Caco-2 (cell line): ENCODE results near the gene IDUA. TPM values are rescaled to one million over a fixed set of nuclear protein-coding genes. Genes with fewer than 3 reads are reported as not detected.

Source experiments
- BruUV-seq: library from RNA; stranded (reverse); fragments of 400-500 nt; replicated peaks from 2 replicates; lab custom pipeline; 2021; lab: Mats Ljungman, UMichigan
- CTCF ChIA-PET: fragments of 300-600 bp; sonication (Branson Sonifier 250); formaldehyde crosslinking; loops from one replicate; lab custom pipeline; 2022; ENCODE audit warnings: antibody characterized with exemption; lab: Charles Lee
- POLR2A ChIA-PET: fragments of 300-600 bp; sonication (Branson Sonifier 250); formaldehyde crosslinking; loops from one replicate; lab custom pipeline; 2022; ENCODE audit warnings: antibody characterized with exemption; lab: Charles Lee
- DNase-seq, 2 experiments: peaks; one replicate each; pipeline versions ENCODE4 v3.0.0 to v3.0.0-alpha.2; 2020 to 2022
- H3K27me3 ChIP-seq: replicated peaks from 2 replicates; pipeline ENCODE4 v1.6.0; 2011; ENCODE audit warnings: low read length; ENCODE audit not compliant: control insufficient read depth, insufficient read depth
- H3K36me3 ChIP-seq: 2 replicates; pipeline ENCODE4 v1.5.1; 2011; ENCODE audit warnings: low read length; ENCODE audit not compliant: control insufficient read depth, insufficient read depth
- H3K4me1 ChIP-seq: fragments of 250-450 bp; sonication (Bioruptor Pico); 2 replicates; pipeline ENCODE4 v1.5.1; 2020; ENCODE audit warnings: mild to moderate bottlenecking
- H3K4me3 ChIP-seq: 2 replicates; pipeline ENCODE4 v1.5.1; 2011; ENCODE audit warnings: low read depth, mild to moderate bottlenecking, control low read depth, low read length
- H3K9me3 ChIP-seq: fragments of 250-450 bp; sonication (Bioruptor Pico); 2 replicates; pipeline ENCODE4 v1.5.1; 2020; ENCODE audit warnings: mild to moderate bottlenecking, moderate library complexity
- H3K27ac Mint-ChIP-seq: one replicate; pipeline ENCODE4 v1.8.0; 2022; ENCODE audit warnings: mixed read lengths; ENCODE audit not compliant: unreplicated experiment
- H3K27me3 Mint-ChIP-seq: one replicate; pipeline ENCODE4 v1.8.0; 2022; ENCODE audit warnings: mixed read lengths; ENCODE audit not compliant: insufficient read depth, unreplicated experiment
- H3K36me3 Mint-ChIP-seq: one replicate; pipeline ENCODE4 v1.8.0; 2022; ENCODE audit warnings: mild to moderate bottlenecking, mixed read lengths; ENCODE audit not compliant: insufficient read depth, unreplicated experiment
- H3K4me1 Mint-ChIP-seq: one replicate; pipeline ENCODE4 v1.8.0; 2022; ENCODE audit warnings: low read depth, mixed read lengths; ENCODE audit not compliant: unreplicated experiment
- H3K4me3 Mint-ChIP-seq: one replicate; pipeline ENCODE4 v1.8.0; 2022; ENCODE audit warnings: mild to moderate bottlenecking, moderate library complexity, mixed read lengths; ENCODE audit not compliant: unreplicated experiment
- H3K9me3 Mint-ChIP-seq: one replicate; pipeline ENCODE4 v1.8.0; 2022; ENCODE audit warnings: mixed read lengths; ENCODE audit not compliant: unreplicated experiment
- intact Hi-C: fragments of 100-400 bp; cut with micrococcal nuclease; formaldehyde crosslinking; loops from one replicate; pipeline ENCODE4 v1.10.0; 2022; ENCODE audit not compliant: unreplicated experiment
- total RNA-seq: library from RNA; stranded (reverse); gene quantifications from 2 replicates; pipeline ENCODE4 v1.2.3, GENCODE V29; 2022
- TF ChIP-seq, protein P1 (sequence below), 2 experiments: fragments of 200-600 bp in 1 of 2; IDR thresholded peaks; 1 replicate in 1 of 2; 2 replicates in 1 of 2; pipeline versions ENCODE4 v1.5.1 to v1.8.0; 2011 to 2022; ENCODE audit warnings: antibody characterized with exemption in 1 of 2, control low read depth in 1 of 2, inconsistent platforms in 1 of 2, low read depth in 1 of 2, low read length in 1 of 2, mild to moderate bottlenecking in 1 of 2, moderate library complexity in 1 of 2; ENCODE audit not compliant: insufficient read depth in 1 of 2, severe bottlenecking in 1 of 2, unreplicated experiment in 1 of 2

The IDUA gene
- total RNA-seq, 1 experiment from 2014 or later: 26.9 TPM

DNA sequence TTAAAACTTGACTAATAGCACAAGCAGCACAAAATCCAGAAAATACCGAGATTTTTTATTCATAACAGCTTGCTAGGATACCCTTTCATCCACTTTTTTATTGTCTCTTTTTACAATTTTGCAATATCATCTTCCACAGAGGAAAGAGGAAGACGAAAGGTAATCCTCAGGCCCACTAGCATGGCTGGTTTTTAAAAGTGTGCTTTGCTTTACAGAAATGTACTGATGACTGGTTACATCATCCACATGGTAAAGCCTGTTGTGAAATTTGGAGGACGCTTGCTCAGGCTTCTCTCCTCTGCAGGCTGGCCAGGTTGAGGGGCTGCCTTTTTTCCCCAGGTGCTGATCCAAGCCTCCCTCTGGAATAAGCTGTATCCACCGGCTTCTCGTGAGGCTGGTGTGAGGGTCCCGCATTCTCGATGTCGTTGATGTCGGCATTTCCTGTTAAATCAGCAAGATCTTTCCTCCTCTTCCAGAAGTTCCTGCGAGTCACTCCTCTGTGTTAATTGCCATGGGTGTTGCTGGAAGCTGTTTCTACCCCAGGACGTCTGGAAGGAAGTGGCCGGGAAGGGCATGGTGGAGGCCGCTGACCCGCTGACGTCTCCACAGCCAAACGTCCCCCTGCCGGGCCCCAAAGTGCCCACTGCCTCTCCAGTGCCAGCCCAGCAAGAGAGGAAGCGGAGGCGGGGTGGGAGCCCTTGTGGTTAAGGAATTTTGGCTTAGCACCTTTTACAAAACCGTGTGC lies 7.7 kb upstream of the IDUA start:
- H3K9me3 ChIP-seq: no peaks in the 10 kb centered on the region; the same call in 1 of the 2 replicates
- peak in 1 of 2 experiments; percentile 40 for DNase-seq
- H3K27ac Mint-ChIP-seq: peak overlapping the region; percentile 42
- H3K4me1 Mint-ChIP-seq: no peaks in the 10 kb centered on the region
- no peaks in the 10 kb centered on the region for H3K9me3 Mint-ChIP-seq
- TF ChIP-seq, protein P1, sequence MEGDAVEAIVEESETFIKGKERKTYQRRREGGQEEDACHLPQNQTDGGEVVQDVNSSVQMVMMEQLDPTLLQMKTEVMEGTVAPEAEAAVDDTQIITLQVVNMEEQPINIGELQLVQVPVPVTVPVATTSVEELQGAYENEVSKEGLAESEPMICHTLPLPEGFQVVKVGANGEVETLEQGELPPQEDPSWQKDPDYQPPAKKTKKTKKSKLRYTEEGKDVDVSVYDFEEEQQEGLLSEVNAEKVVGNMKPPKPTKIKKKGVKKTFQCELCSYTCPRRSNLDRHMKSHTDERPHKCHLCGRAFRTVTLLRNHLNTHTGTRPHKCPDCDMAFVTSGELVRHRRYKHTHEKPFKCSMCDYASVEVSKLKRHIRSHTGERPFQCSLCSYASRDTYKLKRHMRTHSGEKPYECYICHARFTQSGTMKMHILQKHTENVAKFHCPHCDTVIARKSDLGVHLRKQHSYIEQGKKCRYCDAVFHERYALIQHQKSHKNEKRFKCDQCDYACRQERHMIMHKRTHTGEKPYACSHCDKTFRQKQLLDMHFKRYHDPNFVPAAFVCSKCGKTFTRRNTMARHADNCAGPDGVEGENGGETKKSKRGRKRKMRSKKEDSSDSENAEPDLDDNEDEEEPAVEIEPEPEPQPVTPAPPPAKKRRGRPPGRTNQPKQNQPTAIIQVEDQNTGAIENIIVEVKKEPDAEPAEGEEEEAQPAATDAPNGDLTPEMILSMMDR (IDR thresholded peaks at IDR 0.05; ENCODE audit: insufficient read depth in 1 of 2, low read depth in 1 of 2, low read length in 1 of 2, severe bottlenecking in 1 of 2, unreplicated experiment in 1 of 2): no peak
- H3K4me1 ChIP-seq: no peaks in the 10 kb centered on the region
- peaks cover 10% of the 10 kb centered on the region for H3K36me3 Mint-ChIP-seq
- intact Hi-C loops: no loop called here
- H3K4me3 Mint-ChIP-seq: no peak overlapping the region
- ChIA-PET POLR2A (interaction anchor here (0.6 kb wide), 1 partner anchor 281 kb away, joined by 3 read pairs; no protein-coding TSS in a partner anchor), CTCF (no interaction called here)
- BruUV-seq: no TSS peak
- no peaks in the 10 kb centered on the region for H3K27me3 Mint-ChIP-seq
- no peak overlapping the region for H3K4me3 ChIP-seq
- H3K27me3 ChIP-seq: no peaks in the 10 kb centered on the region
- no peaks in the 10 kb centered on the region for H3K36me3 ChIP-seq

- CTCF ChIA-PET: no interaction called here
- POLR2A ChIA-PET: no interaction called here
- no peak overlapping the region for H3K4me3 ChIP-seq
- Mint-ChIP-seq H3K27me3 (no peaks in the 10 kb centered on the region), H3K4me1 (no peaks in the 10 kb centered on the region), H3K4me3 (no peak overlapping the region), H3K9me3 (no peaks in the 10 kb centered on the region), H3K27ac (no peak overlapping the region), H3K36me3 (peaks cover 18% of the 10 kb centered on the region)
- intact Hi-C loops: no loop called here
- peaks cover 22% of the 10 kb centered on the region; the same call in 1 of the 2 replicates for H3K4me1 ChIP-seq
- TF ChIP-seq, protein P1 (IDR thresholded peaks at IDR 0.05; ENCODE audit: insufficient read depth in 1 of 2, low read depth in 1 of 2, low read length in 1 of 2, severe bottlenecking in 1 of 2, unreplicated experiment in 1 of 2): no peak
- H3K36me3 ChIP-seq: no peaks in the 10 kb centered on the region
- no peaks in the 10 kb centered on the region for H3K27me3 ChIP-seq
- H3K9me3 ChIP-seq: no peaks in the 10 kb centered on the region
- DNase-seq: no peak
- BruUV-seq: no TSS peak
Measured at GRCh38 chr4:982291-982690, 4.6 kb upstream of the IDUA start.

GRCh38 chr4:982814-983213 lies 4.0 kb upstream of the IDUA start:
- no peaks in the 10 kb centered on the region for H3K9me3 ChIP-seq
- H3K4me1 Mint-ChIP-seq: no peaks in the 10 kb centered on the region
- H3K27me3 ChIP-seq: no peaks in the 10 kb centered on the region
- TF ChIP-seq, protein P1 (IDR thresholded peaks at IDR 0.05; ENCODE audit: insufficient read depth in 1 of 2, low read depth in 1 of 2, low read length in 1 of 2, severe bottlenecking in 1 of 2, unreplicated experiment in 1 of 2): no peak
- DNase-seq: no peak
- H3K27ac Mint-ChIP-seq: peak overlapping the region; percentile 46
- H3K27me3 Mint-ChIP-seq: no peaks in the 10 kb centered on the region
- intact Hi-C loops: no loop called here
- H3K36me3 ChIP-seq: no peaks in the 10 kb centered on the region
- BruUV-seq: no TSS peak
- peaks cover 26% of the 10 kb centered on the region; the same call in 1 of the 2 replicates for H3K4me1 ChIP-seq
- no peaks in the 10 kb centered on the region for H3K9me3 Mint-ChIP-seq
- no peak overlapping the region for H3K4me3 ChIP-seq
- ChIA-PET CTCF (no interaction called here), POLR2A (no interaction called here)
- no peak overlapping the region for H3K4me3 Mint-ChIP-seq
- peaks cover 18% of the 10 kb centered on the region for H3K36me3 Mint-ChIP-seq
